Measurements from ENCODE around the gene BAZ2B.

DNA sequence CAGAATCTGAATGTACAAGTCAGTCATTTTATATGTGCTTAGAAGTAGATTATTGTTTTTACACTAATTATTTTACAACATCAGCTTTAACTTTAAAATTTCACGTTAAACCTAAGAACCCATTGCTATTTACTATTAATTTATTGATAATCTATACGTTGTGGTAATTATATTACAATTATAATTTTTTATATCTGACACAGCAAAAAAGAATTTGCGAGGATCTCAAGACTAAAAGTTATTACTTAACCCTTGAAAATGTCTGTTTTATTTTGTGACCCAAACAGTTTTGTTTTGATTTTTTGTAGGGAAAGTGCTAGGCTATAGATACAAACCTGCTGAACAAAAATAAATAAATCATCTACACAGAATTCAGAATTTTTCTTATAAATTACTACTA, 30.3 kb downstream of the BAZ2B start:
- no peak for TF ChIP-seq EP300 (IDR thresholded peaks at IDR 0.05)
- no peak for TF ChIP-seq POLR2A (IDR thresholded peaks at IDR 0.05)
- TF ChIP-seq, protein P1, sequence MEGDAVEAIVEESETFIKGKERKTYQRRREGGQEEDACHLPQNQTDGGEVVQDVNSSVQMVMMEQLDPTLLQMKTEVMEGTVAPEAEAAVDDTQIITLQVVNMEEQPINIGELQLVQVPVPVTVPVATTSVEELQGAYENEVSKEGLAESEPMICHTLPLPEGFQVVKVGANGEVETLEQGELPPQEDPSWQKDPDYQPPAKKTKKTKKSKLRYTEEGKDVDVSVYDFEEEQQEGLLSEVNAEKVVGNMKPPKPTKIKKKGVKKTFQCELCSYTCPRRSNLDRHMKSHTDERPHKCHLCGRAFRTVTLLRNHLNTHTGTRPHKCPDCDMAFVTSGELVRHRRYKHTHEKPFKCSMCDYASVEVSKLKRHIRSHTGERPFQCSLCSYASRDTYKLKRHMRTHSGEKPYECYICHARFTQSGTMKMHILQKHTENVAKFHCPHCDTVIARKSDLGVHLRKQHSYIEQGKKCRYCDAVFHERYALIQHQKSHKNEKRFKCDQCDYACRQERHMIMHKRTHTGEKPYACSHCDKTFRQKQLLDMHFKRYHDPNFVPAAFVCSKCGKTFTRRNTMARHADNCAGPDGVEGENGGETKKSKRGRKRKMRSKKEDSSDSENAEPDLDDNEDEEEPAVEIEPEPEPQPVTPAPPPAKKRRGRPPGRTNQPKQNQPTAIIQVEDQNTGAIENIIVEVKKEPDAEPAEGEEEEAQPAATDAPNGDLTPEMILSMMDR (IDR thresholded peaks at IDR 0.05) = no peak
- no peak for TF ChIP-seq POLR2AphosphoS5 (IDR thresholded peaks at IDR 0.05)
